OCI-LY7 (cell line): ENCODE results near the gene SLC6A19. TPM values are rescaled to one million over a fixed set of nuclear protein-coding genes. Genes with fewer than 3 reads are reported as not detected.
"Not testable (repeated sequence)": the region's sequence is repeated elsewhere in the genome, so short reads cannot be mapped to it uniquely, and the experiment has no call there.

Source experiments
- BruUV-seq: library from RNA; stranded (reverse); fragments of 400-500 nt; replicated peaks from 2 replicates; lab custom pipeline; 2021; lab: Mats Ljungman, UMichigan
- CTCF ChIA-PET: fragments of 300-600 bp; sonication (Branson Sonifier 250); formaldehyde crosslinking; loops from one replicate; lab custom pipeline; 2022; ENCODE audit warnings: antibody characterized with exemption; ENCODE audit not compliant: unreplicated experiment; lab: Charles Lee
- POLR2A ChIA-PET: fragments of 300-600 bp; sonication (Branson Sonifier 250); formaldehyde crosslinking; loops from one replicate; lab custom pipeline; 2022; ENCODE audit warnings: antibody characterized with exemption; lab: Charles Lee
- DNase-seq: peaks from one replicate; pipeline ENCODE4 v3.0.0-alpha.2; 2015; ENCODE audit warnings: low spot score
- H2AFZ ChIP-seq: fragments of 200-600 bp; sonication (generic), shearing (Covaris generic); 2 replicates; pipeline ENCODE4 v1.6.1; 2014; ENCODE audit warnings: mild to moderate bottlenecking, antibody characterized with exemption, low read length, moderate library complexity
- H3K27ac ChIP-seq: fragments of 200-600 bp; sonication (generic); 2 replicates; pipeline ENCODE4 v1.5.1; 2014; ENCODE audit warnings: mixed run types, low read depth, mild to moderate bottlenecking, moderate library complexity, low read length, inconsistent platforms; ENCODE audit not compliant: poor library complexity, severe bottlenecking
- H3K36me3 ChIP-seq: fragments of 200-600 bp; sonication (generic); 2 replicates; pipeline ENCODE4 v1.6.1; 2014; ENCODE audit warnings: mild to moderate bottlenecking, antibody characterized with exemption, low read length, moderate library complexity, mixed read lengths; ENCODE audit not compliant: insufficient read depth
- H3K4me1 ChIP-seq: fragments of 200-600 bp; sonication (generic); 2 replicates; pipeline ENCODE4 v1.5.1; 2014; ENCODE audit warnings: mild to moderate bottlenecking, low read length; ENCODE audit not compliant: insufficient read depth, poor library complexity, severe bottlenecking
- H3K4me2 ChIP-seq: fragments of 200-600 bp; sonication (generic); 2 replicates; pipeline ENCODE4 v1.6.1; 2014; ENCODE audit warnings: mild to moderate bottlenecking, low read length
- H3K4me3 ChIP-seq: fragments of 200-600 bp; sonication (generic); 2 replicates; pipeline ENCODE4 v1.5.1; 2014; ENCODE audit warnings: mild to moderate bottlenecking, low read depth, low read length; ENCODE audit not compliant: poor library complexity, severe bottlenecking
- H3K79me2 ChIP-seq: fragments of 200-600 bp; sonication (generic); 2 replicates; pipeline ENCODE4 v1.6.1; 2016; ENCODE audit warnings: low read depth, mild to moderate bottlenecking, low read length, moderate library complexity, mixed read lengths; ENCODE audit not compliant: insufficient read depth
- H3K9me2 ChIP-seq: fragments of 200-600 bp; sonication (generic); 2 replicates; pipeline ENCODE4 v1.6.1; 2016; ENCODE audit warnings: mild to moderate bottlenecking, low read length, mixed read lengths; ENCODE audit not compliant: insufficient read depth
- H3K9me3 ChIP-seq: fragments of 200-600 bp; sonication (generic); 2 replicates; pipeline ENCODE4 v1.6.1; 2014; ENCODE audit warnings: mild to moderate bottlenecking, mixed run types, low read length, mixed read lengths
- H4K20me1 ChIP-seq: fragments of 200-600 bp; sonication (generic); 2 replicates; pipeline ENCODE4 v1.6.1; 2014; ENCODE audit warnings: mild to moderate bottlenecking, antibody characterized with exemption, low read length, moderate library complexity, mixed read lengths; ENCODE audit not compliant: insufficient read depth
- EZH2phosphoT487 ChIP-seq: fragments of 200-600 bp; sonication (generic); IDR thresholded peaks from 2 replicates; pipeline ENCODE4 v1.6.1; 2018; ENCODE audit warnings: low read depth, borderline replicate concordance, mild to moderate bottlenecking, mixed run types, antibody characterized with exemption, low read length, moderate library complexity, mixed read lengths
- intact Hi-C: fragments of 100-400 bp; cut with micrococcal nuclease; formaldehyde crosslinking; loops from one replicate; pipeline ENCODE4 v1.10.0; 2022; ENCODE audit not compliant: unreplicated experiment
- total RNA-seq, 2 experiments: library from RNA; depleted of rRNA in 1 of 2; stranded (reverse); fragments of >200 nt in 1 of 2; shearing (Covaris generic) in 1 of 2; gene quantifications; 2 replicates each; pipeline ENCODE4 v1.2.3, GENCODE V29; 2014 to 2022
- TF ChIP-seq, protein P1 (sequence below): fragments of 200-600 bp; sonication (generic); conservative IDR thresholded peaks from 2 replicates; pipeline ENCODE4 v1.5.1; 2014; ENCODE audit warnings: mild to moderate bottlenecking, antibody characterized with exemption, low read length, moderate library complexity, mixed read lengths

The SLC6A19 gene
- total RNA-seq, 2 experiments from 2014 or later, result not detected

DNA sequence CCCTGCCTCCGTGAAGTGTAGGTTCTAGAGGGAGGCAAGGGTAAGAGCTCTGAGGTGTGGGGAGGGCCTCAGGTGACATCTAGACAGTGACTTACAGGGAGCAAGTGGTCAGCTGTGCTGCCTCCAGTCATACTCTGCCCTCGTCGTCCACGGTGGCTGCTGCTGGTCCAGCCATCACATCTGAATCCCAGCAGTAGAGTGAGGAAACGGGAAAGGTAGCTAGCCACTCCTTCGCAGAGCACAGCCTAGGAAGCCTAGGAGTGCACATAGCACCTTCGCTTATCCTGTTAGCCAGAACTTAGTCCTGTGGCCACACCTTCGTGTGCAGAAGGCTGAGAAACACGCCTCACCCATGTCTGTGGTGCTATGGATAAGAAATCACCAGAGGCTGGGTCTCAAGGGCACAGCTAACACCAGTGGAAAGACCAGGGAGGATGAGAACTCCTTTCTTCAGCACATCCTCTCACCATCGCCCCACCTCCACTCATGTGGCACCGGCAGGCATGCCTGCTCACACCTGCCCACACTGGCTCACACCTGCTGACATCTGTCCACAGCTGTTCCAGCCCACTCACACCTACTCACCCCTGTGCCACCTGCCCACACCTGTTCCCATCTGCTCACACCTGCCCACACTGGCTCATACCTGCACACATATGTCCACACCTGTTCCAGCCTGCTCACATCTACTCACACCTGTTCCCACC is 44.5 kb upstream of the SLC6A19 start:
- intact Hi-C loops, result no loop called here
- CTCF ChIA-PET, result no interaction called here
- POLR2A ChIA-PET, result no interaction called here

GRCh38 chr5:1157461-1157986 is 43.9 kb upstream of the SLC6A19 start:
- H3K4me3 ChIP-seq, H3K27ac ChIP-seq, CTCF ChIA-PET, BruUV-seq, H2AFZ ChIP-seq, POLR2A ChIA-PET, DNase-seq, H3K9me3 ChIP-seq, H3K9me2 ChIP-seq, intact Hi-C loops, H3K4me2 ChIP-seq, H3K79me2 ChIP-seq, H4K20me1 ChIP-seq, H3K36me3 ChIP-seq, H3K4me1 ChIP-seq: not testable (repeated sequence)

More for the DNA sequence above, 44.5 kb upstream of the SLC6A19 start:
- BruUV-seq, result no TSS peak
- peaks cover 5% of the 10 kb centered on the region for H3K4me1 ChIP-seq
- no peaks in the 10 kb centered on the region for H4K20me1 ChIP-seq
- H3K4me2 ChIP-seq, result no peak overlapping the region
- H3K9me2 ChIP-seq, result no peaks in the 10 kb centered on the region
- no peak for DNase-seq
- TF ChIP-seq EZH2phosphoT487, result no peak
- TF ChIP-seq, protein P1, sequence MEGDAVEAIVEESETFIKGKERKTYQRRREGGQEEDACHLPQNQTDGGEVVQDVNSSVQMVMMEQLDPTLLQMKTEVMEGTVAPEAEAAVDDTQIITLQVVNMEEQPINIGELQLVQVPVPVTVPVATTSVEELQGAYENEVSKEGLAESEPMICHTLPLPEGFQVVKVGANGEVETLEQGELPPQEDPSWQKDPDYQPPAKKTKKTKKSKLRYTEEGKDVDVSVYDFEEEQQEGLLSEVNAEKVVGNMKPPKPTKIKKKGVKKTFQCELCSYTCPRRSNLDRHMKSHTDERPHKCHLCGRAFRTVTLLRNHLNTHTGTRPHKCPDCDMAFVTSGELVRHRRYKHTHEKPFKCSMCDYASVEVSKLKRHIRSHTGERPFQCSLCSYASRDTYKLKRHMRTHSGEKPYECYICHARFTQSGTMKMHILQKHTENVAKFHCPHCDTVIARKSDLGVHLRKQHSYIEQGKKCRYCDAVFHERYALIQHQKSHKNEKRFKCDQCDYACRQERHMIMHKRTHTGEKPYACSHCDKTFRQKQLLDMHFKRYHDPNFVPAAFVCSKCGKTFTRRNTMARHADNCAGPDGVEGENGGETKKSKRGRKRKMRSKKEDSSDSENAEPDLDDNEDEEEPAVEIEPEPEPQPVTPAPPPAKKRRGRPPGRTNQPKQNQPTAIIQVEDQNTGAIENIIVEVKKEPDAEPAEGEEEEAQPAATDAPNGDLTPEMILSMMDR, result no peak
- H3K79me2 ChIP-seq, result no peaks in the 10 kb centered on the region
- no peaks in the 10 kb centered on the region for H3K9me3 ChIP-seq
- H2AFZ ChIP-seq, result no peak overlapping the region
- H3K27ac ChIP-seq, result no peak overlapping the region
- H3K36me3 ChIP-seq, result no peaks in the 10 kb centered on the region
- H3K4me3 ChIP-seq, result no peak overlapping the region

DNA sequence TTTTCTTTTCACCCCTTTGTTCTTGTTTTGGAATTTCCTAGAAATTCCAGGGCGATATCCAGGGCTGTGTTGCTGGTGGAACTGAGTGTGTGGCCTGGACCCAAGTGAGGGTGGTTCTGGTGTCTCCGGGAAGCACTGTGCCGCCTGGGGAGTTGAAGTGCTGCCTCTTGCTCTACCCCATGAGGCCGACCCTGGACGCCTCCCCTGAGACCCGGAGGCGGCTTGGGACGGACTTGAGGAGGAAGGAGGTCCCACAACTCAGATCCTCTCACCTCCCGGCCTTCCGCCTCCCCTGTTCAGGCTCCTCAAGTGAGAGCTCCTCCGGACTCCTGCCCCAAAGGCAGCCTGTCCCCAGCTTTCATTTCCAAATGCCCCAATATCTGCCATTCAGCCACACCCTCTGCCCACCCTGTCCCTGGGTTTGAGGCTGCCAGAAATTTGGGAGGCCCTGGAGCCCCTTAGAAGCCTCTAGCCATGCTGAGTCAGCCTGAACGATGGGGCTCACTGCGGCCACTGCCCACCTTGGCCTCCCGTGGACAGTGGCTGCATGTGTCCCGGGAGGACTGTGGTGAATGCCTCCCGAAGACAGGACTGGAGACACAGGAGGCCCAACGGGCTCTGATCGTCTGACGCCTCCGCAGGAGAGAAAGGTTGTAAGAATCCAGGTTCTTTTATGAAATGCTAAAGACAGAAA is 42.6 kb upstream of the SLC6A19 start:
- ChIA-PET CTCF (no interaction called here), POLR2A (no interaction called here)
- no peaks in the 10 kb centered on the region for H3K9me3 ChIP-seq
- no peaks in the 10 kb centered on the region for H3K9me2 ChIP-seq
- no peak for DNase-seq
- BruUV-seq, result no TSS peak
- no peaks in the 10 kb centered on the region for H3K4me1 ChIP-seq
- H3K4me2 ChIP-seq, result no peak overlapping the region
- no peak overlapping the region for H2AFZ ChIP-seq
- H4K20me1 ChIP-seq, result no peaks in the 10 kb centered on the region
- no peak overlapping the region for H3K27ac ChIP-seq
- H3K36me3 ChIP-seq, result no peaks in the 10 kb centered on the region
- H3K4me3 ChIP-seq, result no peak overlapping the region
- TF ChIP-seq, protein P1, result no peak
- TF ChIP-seq EZH2phosphoT487, result no peak
- no peaks in the 10 kb centered on the region for H3K79me2 ChIP-seq
- intact Hi-C loops, result no loop called here
